DMS79 treated with DMSO at 0.1 percent for 48 hours (cell line): ENCODE results near the gene ARHGEF40.

Experiments
- DNase-seq: peaks from one replicate; lab custom pipeline; 2025; lab: John Stamatoyannopoulos, UW

The ARHGEF40 gene

DNA sequence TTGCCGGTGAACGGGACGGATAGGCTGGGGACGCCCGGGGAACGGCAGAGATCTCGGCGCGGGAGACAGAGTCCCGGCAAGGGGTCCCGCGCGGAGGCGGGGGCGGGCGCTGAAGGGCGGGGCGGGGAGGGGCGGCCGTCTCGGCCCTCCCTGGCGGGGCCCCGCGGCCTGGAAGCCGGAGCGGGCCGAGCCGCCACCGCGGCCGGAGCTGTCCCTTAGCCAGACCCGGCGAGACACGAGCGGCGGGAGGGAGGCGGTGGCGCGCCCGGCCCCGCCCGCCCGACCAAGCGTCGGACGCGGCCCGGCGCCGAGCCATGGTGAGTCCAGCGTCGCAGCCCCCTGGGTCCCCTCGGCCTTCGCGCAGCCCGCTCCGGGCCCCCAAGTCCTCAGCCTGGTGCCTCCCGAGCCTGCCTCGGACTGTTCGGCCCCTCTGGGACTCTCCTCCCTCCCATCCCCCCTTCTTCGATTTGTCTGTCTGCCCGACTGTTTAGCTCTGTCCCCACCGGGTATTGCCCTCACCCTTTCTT is at the start of gene ARHGEF40:
Gene ARHGEF40 (plus strand): TSS at position 222 of the 527 bp plus-strand sequence. CDS start 93 bp downstream, at position 315.
- no peak for DNase-seq

DNA sequence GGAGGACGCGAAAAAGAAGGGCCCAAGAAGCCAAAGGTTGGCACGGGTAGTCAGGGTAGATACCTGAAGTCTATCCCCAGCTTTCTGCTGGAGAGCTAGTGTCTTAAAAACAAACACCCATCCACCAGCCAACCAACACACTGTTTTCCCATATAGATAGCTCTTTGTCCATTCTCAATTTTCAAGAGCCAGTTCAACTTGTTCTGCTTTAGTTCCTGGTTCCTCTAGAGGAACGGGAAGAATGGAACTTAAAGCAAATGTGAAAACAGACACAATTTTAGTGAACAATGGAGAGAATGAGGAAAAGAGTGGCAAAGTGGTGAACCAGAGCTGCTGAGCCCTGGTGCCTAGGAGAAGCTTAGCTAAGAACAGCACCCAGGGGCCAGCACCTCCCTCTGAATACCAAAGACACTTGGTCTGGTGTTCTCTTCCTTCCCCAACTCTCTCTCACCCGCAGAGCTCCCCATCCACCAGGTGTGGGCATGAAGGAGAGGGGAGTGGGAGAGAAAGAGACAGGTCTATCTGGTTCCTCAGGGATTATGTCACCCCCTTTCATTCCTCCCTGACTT is 49.0 kb upstream of the ARHGEF40 start:
- no peak for DNase-seq

DNA sequence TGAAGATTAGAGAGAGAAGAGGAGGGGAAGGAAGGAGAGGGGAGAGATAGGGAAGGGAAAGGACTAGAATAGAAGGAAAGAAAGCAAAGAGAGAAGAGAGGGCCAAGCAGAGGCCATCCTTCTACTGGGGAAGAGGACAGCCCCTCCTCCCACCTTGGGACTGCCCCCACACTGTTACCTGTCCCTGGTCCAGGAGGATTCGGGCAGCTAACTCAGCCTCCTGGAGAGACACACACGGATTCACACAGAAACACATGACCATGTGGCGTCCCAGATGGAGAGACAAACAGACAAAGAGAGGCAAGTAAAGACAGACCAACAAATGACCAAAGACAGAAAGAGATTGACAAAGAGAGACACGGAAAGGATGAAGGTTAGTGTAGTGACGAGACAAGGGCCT is 47.4 kb upstream of the ARHGEF40 start:
- DNase-seq = no peak

DNA sequence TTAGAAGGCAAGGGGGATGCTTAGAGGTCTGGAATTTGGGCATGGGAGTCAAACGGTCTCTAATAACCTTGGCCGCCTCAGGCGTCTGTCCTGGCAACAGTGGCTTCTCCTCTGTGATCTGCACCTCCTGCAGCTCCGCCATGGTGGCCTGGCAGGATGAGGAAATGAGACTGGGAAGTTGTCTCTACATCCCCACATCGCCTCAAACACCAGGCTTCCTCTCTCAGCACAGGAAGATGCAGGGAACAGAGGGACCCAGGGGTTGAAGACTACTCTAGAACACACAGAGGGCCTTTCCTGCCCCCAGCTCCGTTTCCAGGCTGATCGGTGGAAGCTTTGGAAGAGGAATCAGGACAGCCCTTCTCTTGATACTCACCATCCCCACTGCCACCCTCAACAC is 46.9 kb upstream of the ARHGEF40 start:
- DNase-seq = no peak

DNA sequence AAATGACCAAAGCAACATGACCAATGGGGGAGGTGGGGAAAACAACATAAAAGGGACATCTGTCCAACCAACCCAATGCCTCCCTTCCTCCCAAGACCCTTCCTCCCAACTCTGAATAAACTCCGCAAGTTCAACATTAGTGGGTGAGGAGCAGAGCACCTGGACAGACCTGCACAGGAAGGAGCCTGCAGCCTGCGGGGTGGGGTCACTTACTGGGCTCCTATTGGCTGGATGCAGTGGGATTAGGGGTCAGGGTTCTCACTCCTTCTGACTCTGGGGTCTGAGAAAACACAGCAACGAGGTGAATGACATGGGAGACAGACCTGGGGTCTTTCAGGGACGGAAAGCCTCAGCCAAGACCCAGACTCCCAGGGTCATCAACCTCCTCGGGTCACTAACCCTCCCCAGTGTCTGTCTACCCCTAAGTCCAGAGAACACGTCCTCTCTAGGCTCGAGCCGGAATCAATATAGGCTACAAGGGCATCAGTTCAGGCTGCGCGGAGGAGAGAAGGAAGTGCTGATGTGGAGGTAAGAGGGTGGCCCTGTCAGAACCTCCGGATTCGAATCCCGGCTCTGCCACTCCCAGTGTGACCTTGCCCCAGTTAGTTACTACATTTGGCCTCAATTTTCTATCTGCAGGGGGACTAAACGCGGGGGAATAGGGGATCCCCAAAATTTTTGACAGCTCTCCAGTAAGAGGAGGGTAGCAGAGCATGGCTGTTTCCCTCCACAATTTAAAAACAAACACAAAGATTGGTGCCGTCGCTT is 46.1 kb upstream of the ARHGEF40 start:
- no peak for DNase-seq

DNA sequence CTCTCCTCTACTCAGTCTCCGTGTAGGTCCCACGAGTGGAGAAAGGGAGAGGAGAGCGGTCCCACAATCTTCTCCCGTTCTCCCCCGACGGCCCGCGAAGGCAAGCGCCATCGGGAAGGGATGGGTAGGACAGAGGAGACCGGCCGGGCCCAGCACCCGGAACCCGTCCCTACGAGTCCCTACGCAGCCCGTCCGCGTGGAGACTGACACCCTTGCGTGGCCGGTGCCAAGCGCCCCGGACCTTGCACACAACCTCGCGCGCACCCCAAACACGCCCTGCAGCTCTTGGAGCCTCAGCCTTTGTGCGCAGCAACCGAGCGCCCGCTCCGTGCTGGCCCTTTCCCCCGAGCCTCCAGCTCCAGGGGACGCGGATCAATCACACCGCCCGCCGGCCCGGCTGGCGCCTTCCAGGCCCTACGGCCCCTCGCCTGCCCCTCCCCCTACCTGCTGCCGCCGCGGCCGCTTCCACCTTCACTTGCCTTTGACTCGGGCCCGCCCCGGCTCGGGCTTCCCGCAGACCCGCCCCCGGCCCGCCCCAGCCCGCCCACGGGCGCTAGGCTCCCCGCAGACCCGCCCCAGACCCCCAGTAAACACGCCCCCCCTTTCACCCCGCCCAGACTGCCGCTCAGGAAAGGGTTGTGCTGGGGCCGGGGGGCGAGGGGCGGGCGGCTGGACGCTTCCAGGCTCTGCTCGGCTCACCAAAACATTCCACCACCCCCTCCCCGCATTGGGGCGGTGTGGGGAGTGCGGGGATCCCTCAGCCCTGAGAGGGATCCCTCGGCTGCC is 45.3 kb upstream of the ARHGEF40 start, which contains the start of gene NDRG2:
Gene NDRG2 (minus strand): TSS at position 477 of the 786 bp plus-strand sequence. CDS start 1,746 bp downstream, outside the sequence.
- DNase-seq = peak; percentile 60

DNA sequence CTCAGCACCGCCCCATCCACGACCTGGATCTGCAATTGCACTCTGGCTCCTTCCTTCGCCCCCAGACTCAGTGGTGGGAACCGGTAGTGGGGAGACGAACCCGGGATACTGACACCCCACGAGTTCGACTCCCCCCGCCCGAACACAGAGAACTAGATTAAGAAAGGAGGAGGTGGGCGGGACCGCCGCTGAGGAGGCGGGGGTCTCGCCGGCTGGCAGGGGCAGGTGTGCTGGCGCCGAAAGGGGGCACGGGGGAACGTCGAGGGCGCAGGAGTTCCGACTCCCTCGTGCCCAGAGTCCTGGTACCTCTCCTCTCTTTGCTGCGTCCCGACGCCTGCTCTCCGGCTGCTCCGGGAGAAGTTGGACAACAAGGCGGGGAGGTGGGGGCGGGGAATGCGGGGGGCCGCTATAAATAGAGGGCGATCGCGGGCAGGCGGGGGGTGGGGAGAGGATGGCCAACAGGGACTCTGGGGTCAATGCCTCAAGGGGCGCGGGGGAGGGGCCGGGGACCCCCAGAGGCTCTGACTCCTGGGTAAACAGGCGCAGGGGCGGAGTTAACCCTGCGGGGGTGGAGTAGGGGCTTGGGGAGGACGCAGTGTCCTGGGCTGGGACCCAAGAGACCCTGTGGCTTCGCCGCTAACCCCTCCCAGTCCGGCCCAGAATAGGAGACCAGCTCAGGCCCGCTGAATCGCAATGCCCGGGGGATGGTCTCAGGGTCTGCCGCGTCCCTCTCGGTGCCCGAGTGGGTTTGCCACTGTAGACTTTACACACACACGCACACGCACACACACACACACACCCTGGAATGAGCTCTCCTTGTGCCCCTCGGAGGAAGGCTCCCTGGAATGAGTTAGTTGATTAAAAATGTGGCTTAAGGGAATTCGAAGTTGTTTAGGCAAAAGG is 44.5 kb upstream of the ARHGEF40 start:
- DNase-seq = no peak

DNA sequence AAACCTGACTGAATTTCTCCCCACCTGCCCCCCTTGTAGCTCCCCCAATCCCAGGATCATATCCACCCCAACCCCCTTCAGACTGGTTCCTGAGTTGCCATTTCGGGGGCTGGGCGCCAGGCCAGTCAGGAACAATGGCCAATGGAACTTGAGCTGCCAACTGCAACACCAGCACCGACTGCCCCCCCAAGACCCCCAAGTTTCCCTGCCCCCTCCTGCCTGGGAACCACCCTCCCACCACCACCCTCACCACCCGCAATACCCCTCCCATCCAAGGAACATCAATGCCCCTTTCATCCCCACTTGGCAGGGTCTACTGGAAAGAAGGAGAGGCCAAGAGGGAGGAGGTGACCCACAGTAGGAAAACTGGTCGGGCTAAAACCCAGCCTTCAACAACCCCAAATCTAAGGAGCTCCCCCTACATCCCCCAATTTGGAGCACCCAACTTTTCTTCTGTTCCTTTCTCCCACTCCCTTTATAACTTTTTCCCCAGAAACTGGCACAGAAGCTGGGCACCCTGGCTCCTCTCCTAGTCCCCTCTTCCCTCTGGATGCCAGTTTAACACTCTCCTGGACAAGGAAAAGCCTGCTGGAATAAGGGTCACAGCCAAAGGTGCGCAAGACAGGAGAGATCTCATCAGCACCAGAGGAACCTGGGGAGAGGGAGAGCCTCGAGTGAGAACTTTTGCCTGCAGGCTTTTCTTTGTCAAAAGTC is 43.7 kb upstream of the ARHGEF40 start:
- DNase-seq = no peak

DNA sequence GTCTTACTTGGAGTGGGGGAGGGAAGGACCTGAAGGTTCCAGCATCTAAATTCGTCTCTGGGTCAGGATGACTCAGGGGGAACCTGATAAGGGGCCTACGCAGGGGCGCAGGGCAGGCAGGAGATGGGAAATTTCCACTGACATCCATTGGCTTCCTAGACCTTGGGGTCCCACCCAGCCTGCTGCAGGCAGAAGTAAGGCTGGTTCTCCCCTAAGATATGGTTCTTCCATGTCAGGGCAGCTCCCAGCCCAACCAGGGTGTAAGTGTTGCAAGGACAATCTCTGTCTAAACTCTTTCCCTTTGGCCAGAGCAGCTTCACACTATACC is 43.2 kb upstream of the ARHGEF40 start:
- no peak for DNase-seq

DNA sequence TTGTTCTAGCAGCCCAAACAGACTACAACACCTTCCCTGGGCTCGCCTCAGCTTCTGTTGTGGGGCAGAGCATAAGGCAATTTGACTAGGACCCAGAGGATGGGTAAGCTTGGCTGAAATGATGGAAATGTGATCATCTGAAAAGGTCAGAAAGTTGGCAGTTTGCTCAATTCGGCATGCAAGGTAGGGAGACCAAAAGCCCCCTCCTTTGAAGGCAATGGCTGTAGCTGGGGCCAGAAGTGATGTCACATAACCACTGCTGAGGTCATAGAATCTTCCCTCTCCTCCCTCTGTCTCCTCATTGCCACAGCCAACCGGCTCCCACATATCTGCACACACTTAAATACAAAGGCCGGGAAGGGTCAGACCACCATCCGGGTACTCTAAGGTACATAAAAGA is 40.2 kb upstream of the ARHGEF40 start, which contains the start of gene TPPP2:
Gene TPPP2 (plus strand): TSS at position 301 of the 400 bp plus-strand sequence. CDS start 365 bp downstream, outside the sequence.
- no peak for DNase-seq

DNA sequence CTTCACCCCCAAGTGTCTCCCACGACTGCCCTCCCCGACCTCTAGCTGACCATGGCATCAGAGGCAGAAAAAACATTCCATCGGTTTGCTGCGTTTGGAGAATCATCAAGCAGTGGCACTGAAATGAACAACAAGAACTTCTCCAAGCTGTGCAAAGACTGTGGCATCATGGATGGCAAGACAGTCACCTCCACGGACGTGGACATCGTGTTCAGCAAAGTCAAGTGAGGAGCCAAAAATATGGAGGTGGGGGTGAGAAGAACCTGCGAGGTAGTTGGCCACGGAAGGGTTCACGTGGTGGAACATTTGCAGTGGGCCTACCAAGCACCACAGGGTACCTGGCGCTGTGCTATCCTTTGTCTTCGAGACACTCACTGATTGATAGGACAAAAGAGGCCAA is 39.6 kb upstream of the ARHGEF40 start:
- DNase-seq = no peak

DNA sequence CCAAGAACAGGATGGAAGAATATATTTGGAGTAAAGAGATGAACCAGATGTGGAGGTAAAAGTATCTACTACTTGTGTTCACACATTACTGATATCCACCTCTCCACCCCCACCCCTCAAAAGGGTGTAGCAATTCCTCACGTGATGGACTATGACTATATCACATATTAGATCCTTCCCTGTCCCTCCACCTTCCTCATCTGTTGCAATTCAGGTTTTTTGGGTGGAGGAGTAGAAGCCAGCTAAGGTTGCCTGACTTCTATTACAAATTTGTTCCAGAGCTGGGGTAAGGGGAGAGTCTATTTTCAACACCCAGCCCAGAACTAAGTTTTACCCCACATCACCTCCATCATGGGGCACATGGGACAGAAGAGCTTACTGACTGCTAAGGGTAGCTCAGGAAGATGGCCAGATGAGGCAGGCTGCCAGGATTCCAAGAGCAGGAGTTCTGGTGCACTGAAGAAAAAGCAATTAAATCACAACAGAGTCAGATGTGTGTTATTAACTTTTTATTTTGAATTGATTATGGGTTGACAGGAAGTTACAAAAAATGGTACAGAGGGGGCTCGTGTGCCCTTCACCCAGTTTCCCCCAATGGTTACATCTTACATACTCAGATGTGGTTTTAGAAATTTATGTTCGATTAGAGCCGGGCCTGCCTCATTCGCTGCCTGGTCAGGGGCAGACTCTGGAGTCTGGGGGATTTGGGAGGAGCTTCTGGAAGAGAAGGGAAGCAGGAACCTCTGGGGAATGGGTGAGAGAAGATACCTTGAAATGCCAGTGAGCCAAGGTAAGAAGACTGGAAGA is 37.6 kb upstream of the ARHGEF40 start:
- no peak for DNase-seq

DNA sequence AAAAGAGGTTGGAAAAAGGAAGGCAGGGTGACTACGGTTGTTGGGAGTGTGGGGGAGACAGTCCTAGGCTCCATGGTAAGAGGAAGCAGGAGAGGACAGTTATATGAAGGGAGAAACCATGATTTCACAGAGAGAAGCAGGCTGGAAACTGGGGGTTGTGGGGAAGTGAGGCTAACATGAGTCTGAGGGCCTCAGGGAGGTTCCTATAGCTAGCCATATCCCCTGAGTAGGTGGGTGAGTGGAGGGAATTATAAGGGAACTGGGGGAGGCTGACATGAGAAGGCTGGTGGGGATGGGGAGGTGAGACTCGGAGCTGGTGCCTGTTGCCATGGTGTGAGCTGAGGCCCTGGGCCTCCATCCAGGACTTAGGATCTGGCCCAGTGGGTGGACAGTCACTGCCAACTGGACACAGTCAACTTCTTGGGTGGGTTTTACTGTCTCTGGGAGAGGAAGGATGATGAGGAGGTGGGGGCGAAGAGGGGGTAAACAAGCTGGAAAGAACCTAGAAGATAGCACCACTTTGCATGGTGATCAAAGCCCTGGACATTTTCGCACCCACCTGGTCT is 36.9 kb upstream of the ARHGEF40 start:
- DNase-seq = no peak

DNA sequence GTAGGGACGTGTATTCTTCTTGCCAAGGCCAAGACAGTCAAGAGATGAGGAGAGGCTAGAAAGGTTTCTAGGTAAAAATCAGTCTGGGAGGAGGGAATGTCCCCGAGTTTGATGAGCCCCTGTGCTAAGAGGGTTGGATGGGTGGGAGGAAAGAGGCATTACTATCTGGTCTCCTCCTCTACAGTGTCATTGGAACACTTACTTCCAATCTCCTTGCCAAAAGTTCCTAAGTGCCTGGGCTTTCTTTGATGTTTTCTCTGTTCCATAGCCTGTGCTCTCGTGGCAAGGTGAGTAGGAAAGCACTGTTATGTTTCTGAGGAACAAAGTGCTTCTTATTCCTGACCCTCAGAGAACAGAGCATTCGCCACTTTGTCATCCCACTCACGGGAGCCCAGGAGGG is 35.4 kb upstream of the ARHGEF40 start, which contains the start of gene RNASE13:
Gene RNASE13 (minus strand): TSS at position 101 of the 400 bp plus-strand sequence. CDS start 519 bp downstream, outside the sequence.
- no peak for DNase-seq

DNA sequence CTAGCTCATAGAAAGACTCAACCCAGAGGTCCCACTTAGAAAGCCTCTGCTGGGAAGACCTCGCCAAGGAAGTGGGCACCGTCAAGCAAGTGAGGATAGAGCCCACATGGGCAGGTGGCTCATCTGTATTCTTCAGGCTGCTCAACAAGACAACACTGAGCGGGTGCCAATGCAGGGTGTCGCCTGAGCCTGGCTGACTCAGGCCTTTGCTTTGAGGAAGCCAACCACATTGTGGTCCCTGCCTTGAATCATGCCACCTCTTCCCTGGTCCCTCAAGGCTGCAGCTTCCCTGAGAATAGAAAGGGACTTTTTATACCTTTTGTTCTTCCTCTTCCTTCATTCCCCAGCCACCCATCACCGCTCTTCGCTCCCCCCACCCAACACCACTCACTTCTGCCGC is 33.4 kb upstream of the ARHGEF40 start:
- no peak for DNase-seq

DNA sequence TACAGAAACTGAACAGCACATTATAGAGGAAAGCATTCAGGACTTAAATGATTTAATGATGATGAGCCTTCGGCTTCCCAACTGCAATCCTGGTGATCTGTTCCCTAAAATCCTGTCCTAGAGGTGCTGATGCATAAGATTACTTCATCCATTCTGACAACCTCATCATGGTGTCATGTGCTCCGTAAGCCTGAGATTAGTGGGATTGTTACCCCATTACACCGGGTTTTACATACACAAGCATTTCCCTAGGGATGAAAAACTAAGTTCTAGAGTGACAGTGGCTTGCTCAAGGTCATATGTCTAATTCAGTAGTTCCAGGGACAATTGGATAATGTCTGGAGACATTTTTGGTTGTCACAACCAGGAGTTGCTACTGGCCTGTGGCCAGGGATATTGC is 32.9 kb upstream of the ARHGEF40 start:
- DNase-seq = no peak

DNA sequence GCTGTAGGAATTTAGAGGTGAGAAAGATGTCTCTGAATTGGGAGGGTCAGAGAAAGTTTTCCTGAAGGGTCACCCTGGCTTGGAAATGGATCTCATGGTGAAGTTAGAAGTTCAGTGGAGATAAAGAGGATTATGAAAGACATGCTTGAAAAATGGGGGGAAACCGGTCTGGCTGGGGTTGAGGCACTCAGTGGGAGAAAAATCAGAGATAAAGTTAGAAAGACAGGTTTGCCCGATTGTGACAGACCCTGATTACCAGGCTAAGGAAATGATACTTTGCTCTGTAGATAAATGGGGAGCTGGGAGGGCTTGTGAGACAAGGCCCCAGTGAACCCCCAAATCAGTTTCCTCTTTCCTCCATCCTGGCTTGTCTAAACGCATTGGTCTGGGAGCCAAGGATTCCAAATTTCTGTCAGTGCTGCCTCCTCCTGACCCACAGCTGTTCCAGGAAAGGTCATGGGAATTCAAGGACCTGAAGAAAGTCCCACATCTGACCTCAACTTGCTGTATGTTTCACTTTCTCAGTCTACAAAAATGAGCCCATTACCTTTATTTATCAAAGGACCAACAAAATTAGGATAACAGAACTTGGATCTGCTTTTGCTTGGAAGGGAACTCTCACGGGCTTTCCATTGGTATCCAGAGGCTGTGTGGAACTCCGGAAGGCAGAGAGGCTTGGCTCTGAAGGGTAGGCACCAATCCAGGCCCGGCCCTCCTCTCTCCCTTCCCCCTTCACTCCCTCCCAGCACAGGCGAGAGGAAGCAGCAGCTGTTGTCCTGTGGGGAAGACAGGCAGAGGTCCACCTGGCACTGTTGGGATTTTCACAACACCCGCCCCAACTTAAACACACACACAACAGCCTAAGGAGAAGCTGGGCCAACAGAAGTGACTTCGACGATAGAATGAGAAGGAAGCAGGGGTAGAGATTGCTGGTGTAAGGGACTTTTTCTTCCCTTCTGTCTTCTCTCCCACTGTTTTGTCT is 31.4 kb upstream of the ARHGEF40 start:
- DNase-seq = no peak
